Nephron progenitor cell (in vitro differentiated cells): Measurements from ENCODE around the gene GRID2IP.

Experiments
- DNase-seq: peaks from one replicate; pipeline ENCODE4 v3.0.0; 2021
- H3K27ac Mint-ChIP-seq: 2 replicates; pipeline ENCODE4 v1.8.0; 2021; ENCODE audit warnings: mild to moderate bottlenecking, moderate library complexity, mixed read lengths
- H3K27me3 Mint-ChIP-seq: 2 replicates; pipeline ENCODE4 v1.8.0; 2021; ENCODE audit warnings: mild to moderate bottlenecking, low read depth, mixed read lengths; ENCODE audit not compliant: poor library complexity
- H3K36me3 Mint-ChIP-seq: 2 replicates; pipeline ENCODE4 v1.8.0; 2021; ENCODE audit warnings: low read depth, mixed read lengths
- H3K4me1 Mint-ChIP-seq: 2 replicates; pipeline ENCODE4 v1.8.0; 2021; ENCODE audit warnings: mixed read lengths
- H3K4me3 Mint-ChIP-seq: 2 replicates; pipeline ENCODE4 v1.8.0; 2021; ENCODE audit warnings: mild to moderate bottlenecking, moderate library complexity, mixed read lengths
- H3K9me3 Mint-ChIP-seq: 2 replicates; pipeline ENCODE4 v1.8.0; 2021; ENCODE audit warnings: mild to moderate bottlenecking, moderate library complexity, mixed read lengths
- CTCF ChIP-seq: fragments of 200-600 bp; sonication (generic); IDR thresholded peaks from 2 replicates; pipeline ENCODE4 v1.5.0; 2021; ENCODE audit warnings: antibody characterized with exemption

The GRID2IP gene

GRCh38 chr7:6480323-6480660 lies 71.0 kb downstream of the GRID2IP start:
- no peak overlapping the region for H3K27ac Mint-ChIP-seq
- TF ChIP-seq CTCF: no peak
- no peak overlapping the region for H3K4me3 Mint-ChIP-seq
- peaks cover 59% of the 10 kb centered on the region for H3K4me1 Mint-ChIP-seq
- peaks cover 32% of the 10 kb centered on the region for H3K36me3 Mint-ChIP-seq
- H3K27me3 Mint-ChIP-seq: peaks cover 7% of the 10 kb centered on the region
- peaks cover 12% of the 10 kb centered on the region for H3K9me3 Mint-ChIP-seq
- no peak for DNase-seq

- no peaks in the 10 kb centered on the region for H3K9me3 Mint-ChIP-seq
- no peak overlapping the region for H3K27ac Mint-ChIP-seq
- H3K27me3 Mint-ChIP-seq: peaks cover under 1% of the 10 kb centered on the region
- TF ChIP-seq CTCF: no peak
- peaks cover 27% of the 10 kb centered on the region for H3K36me3 Mint-ChIP-seq
- H3K4me3 Mint-ChIP-seq: no peak overlapping the region
- no peak for DNase-seq
- H3K4me1 Mint-ChIP-seq: peaks cover 53% of the 10 kb centered on the region
Measured at GRCh38 chr7:6479067-6479466, 72.2 kb downstream of the GRID2IP start.

- Mint-ChIP-seq H3K4me3 (no peak overlapping the region), H3K9me3 (no peaks in the 10 kb centered on the region), H3K27ac (no peak overlapping the region), H3K4me1 (peaks cover 53% of the 10 kb centered on the region), H3K27me3 (no peaks in the 10 kb centered on the region), H3K36me3 (peaks cover 30% of the 10 kb centered on the region)
- TF ChIP-seq CTCF: no peak
- no peak for DNase-seq
Measured at GRCh38 chr7:6478186-6478585, 73.1 kb downstream of the GRID2IP start.

GRCh38 chr7:6477318-6477660 lies 74.0 kb downstream of the GRID2IP start:
- Mint-ChIP-seq H3K36me3 (peaks cover 33% of the 10 kb centered on the region), H3K27me3 (no peaks in the 10 kb centered on the region), H3K9me3 (no peaks in the 10 kb centered on the region), H3K4me1 (peaks cover 50% of the 10 kb centered on the region), H3K27ac (no peak overlapping the region), H3K4me3 (no peak overlapping the region)
- no peak for DNase-seq
- TF ChIP-seq CTCF: no peak

GRCh38 chr7:6476596-6477317 lies 74.5 kb downstream of the GRID2IP start:
- no peak for DNase-seq
- peaks cover 47% of the 10 kb centered on the region for H3K4me1 Mint-ChIP-seq
- no peak for TF ChIP-seq CTCF
- H3K36me3 Mint-ChIP-seq: peaks cover 39% of the 10 kb centered on the region
- no peak overlapping the region for H3K27ac Mint-ChIP-seq
- no peaks in the 10 kb centered on the region for H3K9me3 Mint-ChIP-seq
- H3K27me3 Mint-ChIP-seq: no peaks in the 10 kb centered on the region
- H3K4me3 Mint-ChIP-seq: no peak overlapping the region

- TF ChIP-seq CTCF: no peak
- DNase-seq: no peak
- Mint-ChIP-seq H3K36me3 (peaks cover 35% of the 10 kb centered on the region), H3K27ac (no peak overlapping the region), H3K9me3 (no peaks in the 10 kb centered on the region), H3K27me3 (no peaks in the 10 kb centered on the region), H3K4me1 (peaks cover 36% of the 10 kb centered on the region), H3K4me3 (no peak overlapping the region)
Measured at GRCh38 chr7:6475433-6476186, 75.7 kb downstream of the GRID2IP start.
